HepG2 (cell line): ENCODE measurements around the gene TRAPPC12. TPM values are rescaled to one million over a fixed set of nuclear protein-coding genes. Genes with fewer than 3 reads are reported as not detected.
A peak's percentile ranks its signal among the peaks of the same experiment; 100 is the strongest.

Source experiments
- CREM ChIP-seq, 2 experiments: sonication (generic) in 1 of 2; formaldehyde crosslinking in 1 of 2; IDR thresholded peaks; 2 replicates each; pipeline versions ENCODE4 v1.4.0 to v1.6.1; 2016 to 2020; ENCODE audit warnings: antibody characterized with exemption in 1 of 2, mild to moderate bottlenecking in 1 of 2, missing genetic modification reagents in 1 of 2
- ERF ChIP-seq: IDR thresholded peaks from 2 replicates; pipeline ENCODE4 v1.6.1; 2018; ENCODE audit warnings: missing biosample characterization, missing genetic modification reagents
- ESRRA ChIP-seq: sonication (generic); formaldehyde crosslinking; IDR thresholded peaks from 2 replicates; pipeline ENCODE4 v1.5.1; 2020; ENCODE audit warnings: mild to moderate bottlenecking, low read depth, missing genetic modification reagents
- FOXA1 ChIP-seq, 2 experiments: fragments of 450-650 bp in 1 of 2; sonication (generic) in 1 of 2; formaldehyde crosslinking in 1 of 2; IDR thresholded peaks; 2 replicates each; pipeline versions ENCODE4 v1.4.0 to v1.6.1; 2016 to 2020; ENCODE audit warnings: missing genetic modification reagents in 1 of 2
- FOXA3 ChIP-seq: IDR thresholded peaks from 2 replicates; pipeline ENCODE4 v1.6.1; 2016; ENCODE audit warnings: missing genetic modification reagents, missing compliant biosample characterization
- HNRNPK ChIP-seq: fragments of 200-400 bp; formaldehyde crosslinking; IDR thresholded peaks from 2 replicates; pipeline ENCODE4 v1.6.1; 2018; ENCODE audit warnings: low read length, low read depth, moderate library complexity, mild to moderate bottlenecking; ENCODE audit not compliant: poor library complexity, severe bottlenecking
- KLF16 ChIP-seq, 2 experiments: sonication (generic) in 1 of 2; formaldehyde crosslinking in 1 of 2; IDR thresholded peaks; 2 replicates each; pipeline versions ENCODE4 v1.6.1 to v1.8.0; 2016 to 2023; ENCODE audit warnings: missing genetic modification reagents in 2 of 2, missing compliant biosample characterization in 1 of 2
- MAZ ChIP-seq, 2 experiments: sonication (generic) in 1 of 2; formaldehyde crosslinking in 1 of 2; IDR thresholded peaks; 2 replicates each; pipeline versions ENCODE4 v1.5.0 to v1.6.1; 2012 to 2020; ENCODE audit warnings: low read depth in 2 of 2, mild to moderate bottlenecking in 2 of 2, borderline replicate concordance in 1 of 2, improper control_type of control experiment in 1 of 2, low read length in 1 of 2, missing genetic modification reagents in 1 of 2, moderate library complexity in 1 of 2
- MED8 ChIP-seq: sonication (generic); formaldehyde crosslinking; IDR thresholded peaks from 2 replicates; pipeline ENCODE4 v1.8.1; 2023; ENCODE audit warnings: mild to moderate bottlenecking, missing genetic modification reagents; ENCODE audit not compliant: insufficient replicate concordance
- MTERF4 ChIP-seq: sonication (generic); formaldehyde crosslinking; IDR thresholded peaks from 2 replicates; pipeline ENCODE4 v1.8.0; 2023; ENCODE audit warnings: mild to moderate bottlenecking, missing genetic modification reagents
- MXI1 ChIP-seq: IDR thresholded peaks from 3 replicates; pipeline ENCODE4 v1.6.1; 2012; ENCODE audit warnings: low read depth, low read length, inconsistent platforms, borderline replicate concordance
- NFIC ChIP-seq: IDR thresholded peaks from 2 replicates; pipeline ENCODE4 v1.6.1; 2012; ENCODE audit warnings: mild to moderate bottlenecking, low read length, inconsistent platforms
- POGZ ChIP-seq: sonication (generic); formaldehyde crosslinking; IDR thresholded peaks from 2 replicates; pipeline ENCODE4 v1.4.0; 2020; ENCODE audit warnings: mild to moderate bottlenecking, missing genetic modification reagents
- RFXAP ChIP-seq: sonication (generic); formaldehyde crosslinking; IDR thresholded peaks from 2 replicates; pipeline ENCODE4 v1.4.0; 2020; ENCODE audit warnings: missing genetic modification reagents, borderline replicate concordance
- RXRB ChIP-seq: IDR thresholded peaks from 2 replicates; pipeline ENCODE4 v1.6.1; 2016; ENCODE audit warnings: borderline replicate concordance, missing genetic modification reagents, missing compliant biosample characterization
- SAP130 ChIP-seq: IDR thresholded peaks from 2 replicates; pipeline ENCODE4 v1.6.1; 2016; ENCODE audit warnings: low read depth
- TBP ChIP-seq: sonication (generic); formaldehyde crosslinking; IDR thresholded peaks from 2 replicates; pipeline ENCODE4 v1.5.0; 2020; ENCODE audit warnings: missing genetic modification reagents
- ZBTB49 ChIP-seq: sonication (generic); formaldehyde crosslinking; IDR thresholded peaks from 2 replicates; pipeline ENCODE4 v1.4.0; 2020; ENCODE audit warnings: missing genetic modification reagents, borderline replicate concordance
- ZNF17 ChIP-seq: sonication (generic); formaldehyde crosslinking; IDR thresholded peaks from 2 replicates; pipeline ENCODE4 v1.5.0; 2020; ENCODE audit warnings: mild to moderate bottlenecking, missing genetic modification reagents
- ZNF546 ChIP-seq: sonication (generic); formaldehyde crosslinking; conservative IDR thresholded peaks from 2 replicates; pipeline ENCODE4 v1.8.1; 2023; ENCODE audit warnings: mild to moderate bottlenecking, missing genetic modification reagents
- ZNF883 ChIP-seq: sonication (generic); formaldehyde crosslinking; IDR thresholded peaks from 2 replicates; pipeline ENCODE4 v1.5.1; 2020; ENCODE audit warnings: mild to moderate bottlenecking, missing genetic modification reagents; ENCODE audit errors: not compliant biosample characterization
- polyA plus RNA-seq, 8 experiments: library from polyadenylated mRNA; depleted of rRNA in 3 of 8; stranded (reverse) in 7 of 8; unstranded in 1 of 8; fragments of >200 nt; fragmentation: Illumina TruSeq in 4 of 8; extraction: Trizol in 4 of 8; gene quantifications; 2 replicates each; pipeline versions ENCODE4 v1.2.1 to v1.2.3, GENCODE V29; 2011 to 2016; ENCODE audit warnings: low read depth in 4 of 8, missing spikeins in 1 of 8, mixed read lengths in 1 of 8; ENCODE audit not compliant: insufficient read depth in 1 of 8
- total RNA-seq, 5 experiments: library from RNA; depleted of rRNA; stranded (reverse); fragments of >200 nt; fragmentation: Illumina TruSeq; extraction: Trizol; gene quantifications; 2 replicates each; pipeline ENCODE4 v1.2.3, GENCODE V29; 2016; ENCODE audit warnings: low read depth in 1 of 5
- TF ChIP-seq, protein P1 (sequence below): sonication (generic); formaldehyde crosslinking; conservative IDR thresholded peaks from 2 replicates; pipeline ENCODE4 v1.8.1; 2023; ENCODE audit warnings: missing genetic modification reagents

The TRAPPC12 gene
- total and polyA plus RNA-seq, 2 of the 13 experiments (the other 11 are each of a cell fraction or from before 2014, with no cell fraction given) = 46.4 to 97.7 TPM

GRCh38 chr2:3480352-3481010 is 101.0 kb downstream of the TRAPPC12 start (continued):
- TF ChIP-seq ZBTB49 (no peak), TBP (CRISPR knock-in tag) (no peak), MTERF4 (CRISPR knock-in tag) (no peak), RFXAP (CRISPR knock-in tag) (no peak), NFIC (peak; percentile 65; the same call in 1 of the 2 replicates), RXRB (CRISPR knock-in tag) (peak; percentile 59; the same call in 1 of the 2 replicates), MAZ (IDR thresholded peaks at IDR 0.05; ENCODE audit: borderline replicate concordance, low read depth, low read length) (0 out of 2 replicates have a peak, but pooled peaks have one; percentile 35), MAZ (CRISPR knock-in tag; IDR thresholded peaks at IDR 0.05; ENCODE audit: low read depth) (no peak), ESRRA (CRISPR knock-in tag) (no peak; the same call in 1 of the 2 replicates), ZNF17 (CRISPR knock-in tag) (no peak), MXI1 (no peak), FOXA3 (0 out of 2 replicates have a peak, but pooled peaks have one; percentile 18), MED8 (CRISPR knock-in tag) (no peak), HNRNPK (no peak), FOXA1 (IDR thresholded peaks at IDR 0.05) (no peak), FOXA1 (CRISPR knock-in tag; IDR thresholded peaks at IDR 0.05) (no peak), ERF (0 out of 2 replicates have a peak, but pooled peaks have one; percentile 25), ZNF546 (no peak), POGZ (CRISPR knock-in tag) (no peak), SAP130 (peak; percentile 77), CREM (IDR thresholded peaks at IDR 0.05) (no peak), CREM (CRISPR knock-in tag; IDR thresholded peaks at IDR 0.05) (no peak), KLF16 (CRISPR knock-in tag; IDR thresholded peaks at IDR 0.05) (0 out of 4 replicates have a peak, but pooled peaks of 1 of the 2 experiments have one; percentile 27), ZNF883 (no peak)
- TF ChIP-seq, protein P1, sequence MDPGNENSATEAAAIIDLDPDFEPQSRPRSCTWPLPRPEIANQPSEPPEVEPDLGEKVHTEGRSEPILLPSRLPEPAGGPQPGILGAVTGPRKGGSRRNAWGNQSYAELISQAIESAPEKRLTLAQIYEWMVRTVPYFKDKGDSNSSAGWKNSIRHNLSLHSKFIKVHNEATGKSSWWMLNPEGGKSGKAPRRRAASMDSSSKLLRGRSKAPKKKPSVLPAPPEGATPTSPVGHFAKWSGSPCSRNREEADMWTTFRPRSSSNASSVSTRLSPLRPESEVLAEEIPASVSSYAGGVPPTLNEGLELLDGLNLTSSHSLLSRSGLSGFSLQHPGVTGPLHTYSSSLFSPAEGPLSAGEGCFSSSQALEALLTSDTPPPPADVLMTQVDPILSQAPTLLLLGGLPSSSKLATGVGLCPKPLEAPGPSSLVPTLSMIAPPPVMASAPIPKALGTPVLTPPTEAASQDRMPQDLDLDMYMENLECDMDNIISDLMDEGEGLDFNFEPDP (CRISPR knock-in tag) = no peak
